Measurements from ENCODE around the gene VPS13D.

DNA sequence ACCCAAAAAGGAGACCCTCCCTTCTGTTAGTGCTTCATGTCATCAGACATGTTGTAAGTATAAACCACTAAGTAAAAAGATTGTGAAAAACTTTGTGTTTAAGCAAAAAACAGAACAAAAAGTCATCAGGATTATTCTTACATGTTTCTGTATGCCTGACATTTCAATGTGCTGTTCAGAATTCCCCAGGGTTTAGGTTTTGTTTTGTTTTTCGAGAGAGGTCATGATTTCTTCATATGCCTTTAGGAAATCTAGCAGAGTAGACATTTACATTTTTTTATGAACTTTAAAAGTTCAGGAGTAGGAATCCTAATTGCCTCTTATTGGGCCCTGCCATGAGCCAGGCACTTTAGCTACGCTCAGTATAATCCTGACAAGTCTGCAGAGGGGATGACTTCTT, 85.3 kb downstream of the VPS13D start:
- TF ChIP-seq, protein P1, sequence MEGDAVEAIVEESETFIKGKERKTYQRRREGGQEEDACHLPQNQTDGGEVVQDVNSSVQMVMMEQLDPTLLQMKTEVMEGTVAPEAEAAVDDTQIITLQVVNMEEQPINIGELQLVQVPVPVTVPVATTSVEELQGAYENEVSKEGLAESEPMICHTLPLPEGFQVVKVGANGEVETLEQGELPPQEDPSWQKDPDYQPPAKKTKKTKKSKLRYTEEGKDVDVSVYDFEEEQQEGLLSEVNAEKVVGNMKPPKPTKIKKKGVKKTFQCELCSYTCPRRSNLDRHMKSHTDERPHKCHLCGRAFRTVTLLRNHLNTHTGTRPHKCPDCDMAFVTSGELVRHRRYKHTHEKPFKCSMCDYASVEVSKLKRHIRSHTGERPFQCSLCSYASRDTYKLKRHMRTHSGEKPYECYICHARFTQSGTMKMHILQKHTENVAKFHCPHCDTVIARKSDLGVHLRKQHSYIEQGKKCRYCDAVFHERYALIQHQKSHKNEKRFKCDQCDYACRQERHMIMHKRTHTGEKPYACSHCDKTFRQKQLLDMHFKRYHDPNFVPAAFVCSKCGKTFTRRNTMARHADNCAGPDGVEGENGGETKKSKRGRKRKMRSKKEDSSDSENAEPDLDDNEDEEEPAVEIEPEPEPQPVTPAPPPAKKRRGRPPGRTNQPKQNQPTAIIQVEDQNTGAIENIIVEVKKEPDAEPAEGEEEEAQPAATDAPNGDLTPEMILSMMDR (IDR thresholded peaks at IDR 0.05) = no peak
- no peak for TF ChIP-seq POLR2A (IDR thresholded peaks at IDR 0.05)

Measured in body of pancreas (tissue), 4 donors.